ENCODE measurements around the gene STXBP6.
"Not testable (repeated sequence)": the region's sequence is repeated elsewhere in the genome, so short reads cannot be mapped to it uniquely, and the experiment has no call there.

The STXBP6 gene

DNA sequence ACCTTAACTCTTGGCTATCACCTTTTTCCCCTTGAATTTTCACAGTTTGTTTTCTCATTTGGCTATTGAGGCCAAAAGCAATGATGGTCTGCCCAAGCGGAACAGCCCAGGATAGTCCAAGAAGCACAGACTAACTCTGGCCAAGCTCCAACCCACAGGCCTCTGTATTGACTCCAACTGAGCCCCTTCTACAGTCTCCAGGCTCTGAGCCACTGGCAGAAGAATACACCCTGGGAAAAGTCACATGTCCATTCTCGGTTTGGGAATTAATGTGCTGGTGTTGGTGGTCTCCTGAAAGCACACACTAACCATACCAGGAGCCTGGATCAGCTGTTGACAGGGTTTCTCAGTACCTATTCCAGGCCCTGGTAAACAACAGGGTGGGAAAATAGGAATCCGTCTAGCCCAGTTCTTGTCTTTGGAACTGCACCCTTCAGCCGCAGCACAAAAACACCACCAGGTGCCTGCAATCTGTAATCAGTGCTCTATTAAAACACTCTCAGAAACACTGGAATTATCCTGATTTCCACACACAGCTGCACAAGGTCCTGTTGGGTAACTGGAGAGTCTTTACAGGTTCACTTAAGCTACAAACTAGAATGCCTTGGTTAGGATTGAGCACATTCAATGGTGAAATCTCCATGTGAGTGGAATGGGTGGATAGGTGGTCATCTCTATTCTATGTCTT is 63.6 kb downstream of the STXBP6 start:
- DNase-seq (ENCODE audit: low read depth), result no peak

DNA sequence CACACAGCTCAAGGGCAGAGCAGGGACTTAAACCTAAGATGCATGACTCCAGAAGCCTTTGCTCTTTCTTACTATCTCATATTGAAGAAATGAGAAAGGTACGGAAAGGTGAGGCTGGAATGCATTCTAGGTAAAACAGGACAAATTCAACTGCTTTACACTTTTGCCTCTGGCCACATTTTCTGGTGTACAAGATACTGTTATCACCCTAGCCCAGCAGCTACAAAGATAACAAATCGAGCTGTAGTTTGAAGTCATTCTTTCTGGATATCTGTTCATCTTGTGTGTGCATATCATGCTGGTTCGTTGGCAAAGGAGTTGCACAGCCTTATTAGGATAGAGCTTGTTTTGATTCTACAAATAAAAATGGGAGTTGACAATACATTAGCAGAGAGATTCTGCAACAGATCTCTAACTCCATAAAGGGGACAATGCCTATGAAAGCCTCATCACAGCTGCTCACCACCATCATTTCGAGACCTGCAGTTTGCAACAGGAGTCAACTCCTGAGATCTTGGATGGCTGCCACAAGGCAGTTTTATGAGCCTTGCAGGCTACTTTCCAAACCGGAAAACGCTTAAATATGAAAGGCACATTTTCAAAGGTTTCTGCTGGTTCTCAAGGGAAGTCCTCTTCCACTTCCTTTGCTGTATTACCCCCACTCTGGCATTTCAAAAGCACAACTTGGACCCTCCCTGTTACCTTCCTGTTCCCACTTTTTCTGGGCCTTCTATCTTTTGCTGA is 64.9 kb downstream of the STXBP6 start:
- DNase-seq (ENCODE audit: low read depth), result no peak

- DNase-seq (ENCODE audit: low read depth), result no peak
Observed at GRCh38 chr14:24982472-24983155, 67.3 kb downstream of the STXBP6 start.

DNA sequence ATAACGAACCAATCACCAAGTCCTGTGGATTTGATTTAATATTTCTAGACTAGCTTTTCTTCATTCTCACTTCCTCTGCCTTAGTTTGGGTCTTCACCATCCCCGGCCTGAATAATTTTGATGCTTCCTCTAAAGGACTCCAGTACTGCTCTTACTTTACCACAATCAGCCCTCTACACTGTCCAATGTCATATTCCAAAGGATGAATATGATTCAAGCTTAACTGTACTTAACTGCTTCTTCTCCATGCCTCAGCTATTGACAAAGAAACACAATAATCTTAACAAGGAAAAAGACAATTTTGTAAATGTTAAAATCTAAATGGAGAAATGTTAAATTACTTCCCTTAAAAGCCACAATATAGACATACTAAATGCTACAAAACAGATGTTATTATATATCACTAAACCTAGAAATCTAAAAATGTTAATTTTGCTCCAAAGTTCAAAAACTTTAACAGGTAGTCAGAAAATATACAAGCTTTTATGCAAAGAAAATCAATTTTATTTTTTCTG is 70.2 kb downstream of the STXBP6 start:
- no peak for DNase-seq (ENCODE audit: low read depth)

DNA sequence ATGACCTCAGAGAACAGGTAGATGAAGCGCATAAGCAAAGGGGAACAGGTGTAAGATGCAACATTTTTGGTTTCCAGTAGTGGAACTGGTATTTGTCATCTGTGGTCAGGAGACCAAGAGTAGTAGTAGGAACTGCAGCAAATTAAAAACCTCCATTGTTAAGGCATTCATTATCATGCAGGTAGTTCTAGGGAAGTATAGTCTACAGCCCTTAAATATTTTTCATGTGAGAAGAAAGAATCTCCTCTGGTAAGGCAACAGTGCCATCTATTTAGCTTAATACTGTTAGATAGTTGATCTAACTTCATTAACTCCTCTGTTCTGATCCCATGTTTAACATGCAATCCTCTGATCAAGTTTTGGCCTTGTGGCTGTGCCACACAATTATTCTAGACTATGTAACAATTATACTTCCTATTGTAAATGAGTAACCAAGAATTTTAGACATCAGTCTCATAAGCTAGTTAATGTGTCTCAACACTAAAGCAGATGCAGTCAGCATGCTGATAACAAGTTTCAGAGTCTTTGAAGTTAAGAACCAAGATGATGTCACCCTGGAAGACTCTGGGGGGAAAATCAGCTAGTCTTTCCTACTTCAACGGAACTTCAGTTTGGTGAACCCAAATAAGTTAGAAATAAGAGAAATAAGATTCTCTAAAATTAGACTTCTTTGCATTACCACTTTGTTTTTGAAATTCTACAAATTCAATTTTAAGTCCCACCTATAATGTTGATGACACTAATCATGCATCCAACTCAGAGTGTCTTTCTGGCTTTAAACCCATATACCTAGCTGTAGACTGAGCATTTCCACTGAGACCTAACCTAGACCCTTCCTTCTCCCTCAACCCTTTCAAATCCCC is 70.9 kb downstream of the STXBP6 start:
- DNase-seq (ENCODE audit: low read depth), result no peak

GRCh38 chr14:24976602-24977001 is 73.3 kb downstream of the STXBP6 start:
- no peak for DNase-seq (ENCODE audit: low read depth)

DNA sequence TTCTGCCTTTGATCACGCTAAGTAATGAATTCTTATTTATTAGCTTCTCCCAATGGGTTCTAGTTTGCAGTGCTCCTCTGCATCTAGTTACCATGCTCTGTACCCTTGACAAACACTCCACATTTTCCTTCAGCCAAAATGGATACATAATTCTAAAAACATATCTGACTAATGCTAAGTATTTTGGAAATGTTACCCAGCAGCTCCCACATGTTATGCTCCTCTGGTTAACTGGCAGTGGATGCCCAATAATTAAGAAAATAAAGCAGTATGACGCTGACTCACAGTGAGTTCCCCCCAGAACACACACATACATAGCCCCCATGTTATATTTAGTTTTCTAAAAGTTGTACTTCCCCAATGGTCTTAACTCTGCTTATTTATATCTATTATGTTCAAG is 74.6 kb downstream of the STXBP6 start:
- no peak for DNase-seq (ENCODE audit: low read depth)

- no peak for DNase-seq (ENCODE audit: low read depth)
Observed at GRCh38 chr14:24974591-24975374, 75.2 kb downstream of the STXBP6 start.

DNA sequence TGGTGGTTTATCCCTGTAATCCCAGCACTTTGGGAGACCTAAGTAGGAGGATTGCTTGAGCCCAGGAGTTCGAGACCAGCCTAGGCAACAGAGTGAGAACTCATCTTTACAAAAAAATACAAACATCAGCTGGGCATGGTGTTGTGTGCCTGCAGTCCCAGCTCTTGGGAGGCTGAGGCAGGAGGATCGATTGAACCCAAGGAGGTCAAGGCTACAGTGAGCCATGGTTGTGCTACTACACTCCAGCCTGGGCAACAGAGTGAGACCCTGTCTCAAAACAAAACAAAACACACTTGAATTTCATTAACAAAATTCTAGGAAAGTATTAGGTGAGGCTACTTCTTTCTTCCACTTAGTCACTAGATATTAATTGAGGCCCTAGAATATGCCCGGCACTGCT is 77.1 kb downstream of the STXBP6 start:
- DNase-seq (ENCODE audit: low read depth), result no peak

GRCh38 chr14:24971255-24971654 is 78.7 kb downstream of the STXBP6 start:
- DNase-seq (ENCODE audit: low read depth), result no peak

- DNase-seq (ENCODE audit: low read depth), result no peak
Observed at GRCh38 chr14:24966579-24966964, 83.4 kb downstream of the STXBP6 start.

DNA sequence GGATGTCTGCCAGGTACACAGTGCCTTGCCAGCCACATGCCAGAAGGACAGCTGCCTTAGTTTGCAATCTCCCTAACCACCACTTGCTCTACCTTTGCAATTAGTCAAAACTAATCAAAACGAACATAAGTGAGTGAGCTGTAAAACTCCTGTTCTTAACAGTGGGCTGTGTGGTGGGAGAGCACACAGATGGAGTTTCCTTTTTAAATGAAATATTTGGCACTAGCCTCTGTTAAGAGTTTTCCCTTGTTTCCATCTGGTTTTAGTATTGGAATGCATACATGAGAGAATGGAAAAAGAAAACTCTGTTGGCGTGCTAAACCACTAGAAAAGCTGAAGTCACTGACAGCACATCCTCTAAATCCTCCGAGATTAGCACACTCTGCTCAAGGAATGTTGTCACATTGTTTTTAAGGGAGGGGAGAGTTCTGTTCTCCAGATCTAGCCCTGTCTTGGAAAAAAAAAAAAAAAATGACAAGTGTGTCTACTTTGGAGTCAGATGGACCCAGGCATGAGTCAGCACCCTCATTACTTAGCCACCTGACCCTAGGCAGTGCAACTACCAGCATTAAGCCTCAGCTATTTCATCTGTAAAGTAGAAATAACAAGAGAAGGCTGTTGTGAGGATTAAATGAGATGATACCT is 83.9 kb downstream of the STXBP6 start:
- no peak for DNase-seq (ENCODE audit: low read depth)

DNA sequence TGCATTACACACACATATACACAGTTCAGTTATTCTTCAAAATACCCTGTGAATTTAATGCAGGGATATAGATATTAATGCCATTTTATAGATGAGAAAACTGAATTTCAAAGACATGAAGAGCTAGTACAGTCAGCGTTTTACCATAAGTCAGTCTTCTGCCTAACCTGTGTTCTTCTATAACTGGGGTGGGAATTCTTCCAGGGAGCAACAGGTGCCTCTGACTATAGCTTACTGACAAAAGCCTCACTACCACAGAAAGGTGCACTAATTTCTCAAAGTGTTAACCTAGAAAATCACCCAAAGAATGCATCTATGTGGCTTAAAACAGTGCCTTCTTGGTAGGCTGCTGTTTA is 84.4 kb downstream of the STXBP6 start:
- no peak for DNase-seq (ENCODE audit: low read depth)

DNA sequence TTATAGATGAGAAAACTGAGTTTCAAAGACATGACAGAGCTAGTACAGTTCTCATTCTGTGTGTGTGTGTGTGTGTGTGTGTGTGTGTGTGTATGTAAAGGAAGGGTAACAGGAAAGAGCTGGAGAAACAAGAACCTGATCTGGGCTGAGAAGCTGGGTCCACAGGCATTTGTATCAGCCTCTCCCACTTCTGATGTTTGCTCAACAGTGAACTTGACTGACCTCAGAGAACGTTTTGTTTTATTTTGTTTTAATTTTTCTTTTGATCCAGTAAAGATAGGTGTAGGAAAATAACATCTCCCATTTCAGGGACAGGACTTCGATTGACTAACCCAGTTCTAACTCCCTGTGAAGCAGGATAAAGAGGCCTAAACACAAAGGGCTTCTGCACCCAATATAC is 85.4 kb downstream of the STXBP6 start:
- no peak for DNase-seq (ENCODE audit: low read depth)

- no peak for DNase-seq (ENCODE audit: low read depth)
Observed at GRCh38 chr14:24964048-24964447, 85.9 kb downstream of the STXBP6 start.

DNA sequence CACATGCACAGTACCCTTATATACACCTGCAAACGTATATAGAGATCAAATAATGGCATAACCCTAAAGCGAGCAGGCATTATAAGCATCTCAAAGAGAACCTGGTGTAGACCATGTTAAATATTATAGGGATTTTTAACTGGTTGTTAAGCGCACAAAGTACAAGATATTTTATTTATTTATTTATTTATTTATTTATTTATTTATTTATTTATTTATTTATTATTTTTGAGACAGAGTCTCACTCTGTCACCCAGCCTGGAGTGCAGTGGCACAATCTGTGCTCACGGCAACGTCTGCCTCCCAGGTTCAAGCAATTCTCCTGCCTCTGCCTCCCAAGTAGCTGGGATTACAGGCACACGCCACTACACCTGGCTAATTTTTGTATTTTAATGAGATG is 87.8 kb downstream of the STXBP6 start:
- not testable (repeated sequence) for DNase-seq (ENCODE audit: low read depth)

GRCh38 chr14:24960816-24961215 is 89.1 kb downstream of the STXBP6 start:
- no peak for DNase-seq (ENCODE audit: low read depth)

- DNase-seq (ENCODE audit: low read depth), result no peak
Observed at GRCh38 chr14:24959791-24960331, 90.1 kb downstream of the STXBP6 start.

DNA sequence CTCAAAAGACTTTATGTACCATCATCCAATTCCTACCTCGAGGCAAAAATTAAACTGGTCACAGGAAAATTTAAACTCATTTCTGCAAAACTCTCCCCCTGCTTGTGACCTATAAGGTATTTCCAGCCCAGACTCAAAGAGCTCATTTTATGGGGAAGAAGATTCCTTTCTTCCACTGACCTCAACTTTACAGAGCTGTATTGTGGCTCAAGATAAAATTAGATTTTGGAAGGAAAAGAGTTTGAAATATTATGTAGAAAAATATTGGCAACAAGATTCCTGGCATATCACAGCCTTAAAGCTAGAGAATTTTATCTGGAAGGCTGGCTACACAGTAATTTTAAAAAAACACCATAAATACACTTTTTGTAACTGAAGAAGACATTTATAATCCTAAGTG is 91.7 kb downstream of the STXBP6 start:
- DNase-seq (ENCODE audit: low read depth), result no peak

- no peak for DNase-seq (ENCODE audit: low read depth)
Observed at GRCh38 chr14:24957814-24958213, 92.1 kb downstream of the STXBP6 start.

- DNase-seq (ENCODE audit: low read depth), result no peak
Observed at GRCh38 chr14:24956104-24956503, 93.8 kb downstream of the STXBP6 start.

Measured in T-helper 22 cell (primary cell).